ENCODE results near the gene NPBWR2. TPM values are rescaled to one million over a fixed set of nuclear protein-coding genes. Genes with fewer than 3 reads are reported as not detected.

Gene NPBWR2
- total and polyA plus RNA-seq, 4 donors: not detected

DNA sequence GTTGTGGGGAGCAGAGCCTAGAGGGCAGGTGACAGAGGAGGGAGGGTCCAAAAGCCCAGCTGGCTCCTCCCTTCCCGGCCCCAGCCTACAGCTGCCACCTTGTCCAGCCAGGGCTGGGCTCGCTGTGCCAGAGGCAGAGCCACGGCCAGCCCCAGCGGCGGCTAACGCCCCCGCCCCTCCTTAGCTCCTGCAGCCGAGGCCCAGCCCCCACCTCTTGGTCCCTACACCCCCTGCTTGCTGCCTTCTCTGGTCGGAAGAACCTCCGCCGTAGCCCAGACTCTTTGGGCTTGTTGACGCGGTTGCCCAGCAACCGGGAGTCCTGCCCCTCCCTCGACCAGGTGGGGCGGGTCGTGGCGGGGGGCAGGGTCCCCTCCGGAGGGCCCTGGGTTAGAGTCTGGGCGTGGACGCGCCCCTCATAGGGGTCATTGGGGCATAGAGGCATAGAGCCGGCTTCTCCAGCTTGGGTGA is 22.6 kb downstream of the NPBWR2 start:
- H3K27ac ChIP-seq (ENCODE audit: low read depth in 1 of 2, low read length in 2 of 2): no peak overlapping the region
- H3K27me3 ChIP-seq (ENCODE audit: control insufficient read depth in 4 of 4, insufficient read depth in 4 of 4, low read length in 3 of 4): peaks cover 0 to 6% (median 0%) of the 10 kb centered on the region in 4 donors
- peaks cover 6 to 16% (median 12%) of the 10 kb centered on the region in 4 donors for H3K4me1 ChIP-seq (ENCODE audit: control insufficient read depth in 4 of 4, insufficient read depth in 4 of 4, low read length in 3 of 4)
- no peak for DNase-seq (ENCODE audit: low spot score)
- 10% methylated on average over 23 of the region's 23 CpGs for WGBS
- no peak overlapping the region for H3K4me3 ChIP-seq (ENCODE audit: low read depth in 1 of 3, low read length in 3 of 3)
- no peaks in the 10 kb centered on the region for H3K9me3 ChIP-seq (ENCODE audit: control insufficient read depth in 4 of 4, low read length in 3 of 4)
- TF ChIP-seq, protein P1, sequence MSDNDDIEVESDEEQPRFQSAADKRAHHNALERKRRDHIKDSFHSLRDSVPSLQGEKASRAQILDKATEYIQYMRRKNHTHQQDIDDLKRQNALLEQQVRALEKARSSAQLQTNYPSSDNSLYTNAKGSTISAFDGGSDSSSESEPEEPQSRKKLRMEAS (IDR thresholded peaks at IDR 0.05): no peak
- TF ChIP-seq, protein P2, sequence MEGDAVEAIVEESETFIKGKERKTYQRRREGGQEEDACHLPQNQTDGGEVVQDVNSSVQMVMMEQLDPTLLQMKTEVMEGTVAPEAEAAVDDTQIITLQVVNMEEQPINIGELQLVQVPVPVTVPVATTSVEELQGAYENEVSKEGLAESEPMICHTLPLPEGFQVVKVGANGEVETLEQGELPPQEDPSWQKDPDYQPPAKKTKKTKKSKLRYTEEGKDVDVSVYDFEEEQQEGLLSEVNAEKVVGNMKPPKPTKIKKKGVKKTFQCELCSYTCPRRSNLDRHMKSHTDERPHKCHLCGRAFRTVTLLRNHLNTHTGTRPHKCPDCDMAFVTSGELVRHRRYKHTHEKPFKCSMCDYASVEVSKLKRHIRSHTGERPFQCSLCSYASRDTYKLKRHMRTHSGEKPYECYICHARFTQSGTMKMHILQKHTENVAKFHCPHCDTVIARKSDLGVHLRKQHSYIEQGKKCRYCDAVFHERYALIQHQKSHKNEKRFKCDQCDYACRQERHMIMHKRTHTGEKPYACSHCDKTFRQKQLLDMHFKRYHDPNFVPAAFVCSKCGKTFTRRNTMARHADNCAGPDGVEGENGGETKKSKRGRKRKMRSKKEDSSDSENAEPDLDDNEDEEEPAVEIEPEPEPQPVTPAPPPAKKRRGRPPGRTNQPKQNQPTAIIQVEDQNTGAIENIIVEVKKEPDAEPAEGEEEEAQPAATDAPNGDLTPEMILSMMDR (IDR thresholded peaks at IDR 0.05; ENCODE audit: low read depth, low read length, missing input control): no peak
- TF ChIP-seq RXRA (IDR thresholded peaks at IDR 0.05): no peak
- TF ChIP-seq FOXA2 (IDR thresholded peaks at IDR 0.05): no peak
- TF ChIP-seq NR2F2 (IDR thresholded peaks at IDR 0.05): no peak
- TF ChIP-seq HNF4A (conservative IDR thresholded peaks at IDR 0.05): no peak
- no peak for TF ChIP-seq HNF4G (IDR thresholded peaks at IDR 0.05)
- TF ChIP-seq YY1 (IDR thresholded peaks at IDR 0.05): no peak
- TF ChIP-seq TAF1 (conservative IDR thresholded peaks at IDR 0.05): no peak
- no peak for TF ChIP-seq SP1 (IDR thresholded peaks at IDR 0.05)
- TF ChIP-seq FOXA1 (IDR thresholded peaks at IDR 0.05): no peak
- TF ChIP-seq GABPA (IDR thresholded peaks at IDR 0.05 in 1 of 2, conservative IDR thresholded peaks at IDR 0.05 in 1 of 2): no peak
- no peak for TF ChIP-seq RAD21 (IDR thresholded peaks at IDR 0.05)
- no peak for TF ChIP-seq EGR1 (IDR thresholded peaks at IDR 0.05; ENCODE audit: low read depth in 2 of 2)
- H3K9ac ChIP-seq (ENCODE audit: low read depth in 1 of 2, low read length in 2 of 2): no peak overlapping the region
- H3K36me3 ChIP-seq (ENCODE audit: control insufficient read depth in 4 of 4, insufficient read depth in 3 of 4, low read depth in 1 of 4, low read length in 3 of 4): no peaks in the 10 kb centered on the region

DNA sequence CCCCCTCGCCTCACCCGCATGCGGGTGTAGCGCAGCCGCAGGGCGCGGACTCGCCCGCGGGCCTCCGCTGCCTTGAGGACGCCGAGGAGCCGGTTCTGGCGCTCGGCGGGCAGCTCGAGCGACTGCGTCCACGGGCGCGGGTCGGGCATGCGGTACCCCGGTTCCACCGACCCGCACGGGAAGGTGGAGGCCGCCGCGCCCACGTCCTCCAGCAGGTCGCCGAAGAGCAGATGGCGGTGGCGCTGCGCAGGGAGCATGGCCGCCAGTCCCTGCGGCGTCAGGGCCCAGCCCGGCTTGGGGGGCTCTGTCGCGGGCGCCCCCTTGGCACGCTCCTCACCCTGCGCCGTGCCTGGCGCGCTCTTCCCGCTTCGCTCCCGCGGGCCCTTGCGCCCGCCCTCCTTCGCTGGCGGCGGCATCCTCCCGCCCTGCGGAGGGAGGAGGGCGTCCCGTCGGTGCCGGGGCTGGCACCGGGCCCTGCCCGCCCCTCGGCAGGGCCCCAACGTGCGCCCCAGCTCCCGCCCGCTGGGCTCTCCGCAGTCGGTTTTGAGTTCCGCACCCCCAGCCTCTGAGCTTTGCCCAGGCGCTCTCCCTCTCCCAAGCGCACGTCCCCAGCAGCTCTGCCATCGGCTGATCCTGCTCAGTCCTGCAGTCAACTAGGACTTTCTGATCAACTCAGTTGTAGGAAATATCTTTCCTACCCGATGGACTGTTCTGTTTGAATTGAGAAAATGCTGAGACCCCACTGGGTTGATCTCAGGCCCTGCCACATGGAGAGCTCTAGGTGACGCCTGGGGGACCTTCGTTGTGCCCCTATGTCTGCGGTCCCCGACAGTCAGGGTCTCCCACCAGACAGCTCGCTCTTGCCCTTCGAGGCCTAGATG is 23.3 kb downstream of the NPBWR2 start, which contains the start of gene LKAAEAR1:
TSS of gene LKAAEAR1 (minus strand) at position 595 of the 881 bp plus-strand sequence. CDS start at position 416, 179 bp downstream.
- DNase-seq (ENCODE audit: low spot score): no peak
- WGBS: 3% methylated on average over 86 of the region's 86 CpGs
- H3K4me1 ChIP-seq (ENCODE audit: control insufficient read depth in 4 of 4, insufficient read depth in 4 of 4, low read length in 3 of 4): peaks cover 10 to 23% (median 16%) of the 10 kb centered on the region in 4 donors

More for the DNA sequence above, 23.3 kb downstream of the NPBWR2 start, which contains the start of gene LKAAEAR1:
- Histone ChIP-seq H3K9ac (ENCODE audit: low read depth in 1 of 2, low read length in 2 of 2) (no peak within 1 kb of the TSS), H3K4me3 (ENCODE audit: low read depth in 1 of 3, low read length in 3 of 3) (peak within 1 kb of the TSS in 2 of 3 donors; percentile 16 to 53), H3K36me3 (ENCODE audit: control insufficient read depth in 4 of 4, insufficient read depth in 3 of 4, low read depth in 1 of 4, low read length in 3 of 4) (no peaks in the 10 kb centered on the region), H3K27me3 (ENCODE audit: control insufficient read depth in 4 of 4, insufficient read depth in 4 of 4, low read length in 3 of 4) (peaks cover 0 to 6% (median 0%) of the 10 kb centered on the region in 4 donors), H3K27ac (ENCODE audit: low read depth in 1 of 2, low read length in 2 of 2) (no peak within 1 kb of the TSS), H3K9me3 (ENCODE audit: control insufficient read depth in 4 of 4, low read length in 3 of 4) (no peaks in the 10 kb centered on the region)
- TF ChIP-seq GABPA (IDR thresholded peaks at IDR 0.05 in 1 of 2, conservative IDR thresholded peaks at IDR 0.05 in 1 of 2) (no peak), HNF4G (IDR thresholded peaks at IDR 0.05) (no peak), RAD21 (IDR thresholded peaks at IDR 0.05) (no peak), TAF1 (conservative IDR thresholded peaks at IDR 0.05) (no peak), RXRA (IDR thresholded peaks at IDR 0.05) (no peak), EGR1 (IDR thresholded peaks at IDR 0.05; ENCODE audit: low read depth in 2 of 2) (no peak), JUND (IDR thresholded peaks at IDR 0.05) (no peak), FOXA1 (IDR thresholded peaks at IDR 0.05) (no peak), HNF4A (conservative IDR thresholded peaks at IDR 0.05) (no peak), FOXA2 (IDR thresholded peaks at IDR 0.05) (no peak), SP1 (IDR thresholded peaks at IDR 0.05) (no peak)
- TF ChIP-seq, protein P3, sequence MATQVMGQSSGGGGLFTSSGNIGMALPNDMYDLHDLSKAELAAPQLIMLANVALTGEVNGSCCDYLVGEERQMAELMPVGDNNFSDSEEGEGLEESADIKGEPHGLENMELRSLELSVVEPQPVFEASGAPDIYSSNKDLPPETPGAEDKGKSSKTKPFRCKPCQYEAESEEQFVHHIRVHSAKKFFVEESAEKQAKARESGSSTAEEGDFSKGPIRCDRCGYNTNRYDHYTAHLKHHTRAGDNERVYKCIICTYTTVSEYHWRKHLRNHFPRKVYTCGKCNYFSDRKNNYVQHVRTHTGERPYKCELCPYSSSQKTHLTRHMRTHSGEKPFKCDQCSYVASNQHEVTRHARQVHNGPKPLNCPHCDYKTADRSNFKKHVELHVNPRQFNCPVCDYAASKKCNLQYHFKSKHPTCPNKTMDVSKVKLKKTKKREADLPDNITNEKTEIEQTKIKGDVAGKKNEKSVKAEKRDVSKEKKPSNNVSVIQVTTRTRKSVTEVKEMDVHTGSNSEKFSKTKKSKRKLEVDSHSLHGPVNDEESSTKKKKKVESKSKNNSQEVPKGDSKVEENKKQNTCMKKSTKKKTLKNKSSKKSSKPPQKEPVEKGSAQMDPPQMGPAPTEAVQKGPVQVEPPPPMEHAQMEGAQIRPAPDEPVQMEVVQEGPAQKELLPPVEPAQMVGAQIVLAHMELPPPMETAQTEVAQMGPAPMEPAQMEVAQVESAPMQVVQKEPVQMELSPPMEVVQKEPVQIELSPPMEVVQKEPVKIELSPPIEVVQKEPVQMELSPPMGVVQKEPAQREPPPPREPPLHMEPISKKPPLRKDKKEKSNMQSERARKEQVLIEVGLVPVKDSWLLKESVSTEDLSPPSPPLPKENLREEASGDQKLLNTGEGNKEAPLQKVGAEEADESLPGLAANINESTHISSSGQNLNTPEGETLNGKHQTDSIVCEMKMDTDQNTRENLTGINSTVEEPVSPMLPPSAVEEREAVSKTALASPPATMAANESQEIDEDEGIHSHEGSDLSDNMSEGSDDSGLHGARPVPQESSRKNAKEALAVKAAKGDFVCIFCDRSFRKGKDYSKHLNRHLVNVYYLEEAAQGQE (IDR thresholded peaks at IDR 0.05): no peak
- TF ChIP-seq, protein P2 (IDR thresholded peaks at IDR 0.05; ENCODE audit: low read depth, low read length, missing input control): no peak
- TF ChIP-seq, protein P4, sequence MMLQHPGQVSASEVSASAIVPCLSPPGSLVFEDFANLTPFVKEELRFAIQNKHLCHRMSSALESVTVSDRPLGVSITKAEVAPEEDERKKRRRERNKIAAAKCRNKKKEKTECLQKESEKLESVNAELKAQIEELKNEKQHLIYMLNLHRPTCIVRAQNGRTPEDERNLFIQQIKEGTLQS (IDR thresholded peaks at IDR 0.05): no peak
- TF ChIP-seq, protein P1 (IDR thresholded peaks at IDR 0.05): no peak

All from liver (tissue), 9 donors.